ENCODE data around the gene SP110.

The SP110 gene

DNA sequence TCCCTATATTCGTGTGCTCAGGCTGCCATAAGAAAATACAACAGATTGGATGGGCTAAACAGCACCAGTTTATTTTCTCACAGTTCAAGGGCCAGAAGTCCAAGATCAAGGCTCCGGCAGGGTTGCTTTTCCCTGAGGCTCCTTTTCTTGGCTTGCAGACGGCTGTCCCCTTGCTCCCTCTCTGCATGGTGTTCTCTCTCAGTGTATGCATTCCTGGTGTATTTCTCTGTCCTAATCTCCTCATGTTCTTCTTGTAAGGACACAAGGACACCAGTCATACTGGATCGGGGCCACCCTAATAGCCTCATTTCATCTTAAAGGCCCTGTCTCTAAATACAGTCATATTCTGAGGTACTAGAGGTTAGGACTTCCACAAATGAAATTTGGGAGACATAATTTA is 88.4 kb downstream of the SP110 start:
- Histone ChIP-seq H3K9me3 (ENCODE audit: control insufficient read depth, insufficient read depth, low read length) (peaks cover 4% of the 10 kb centered on the region; the same call in 1 of the 2 replicates), H3K27me3 (ENCODE audit: control insufficient read depth, low read length) (no peaks in the 10 kb centered on the region), H3K4me2 (ENCODE audit: low read length) (no peak overlapping the region), H3K27ac (ENCODE audit: low read depth, low read length) (no peak overlapping the region), H3K79me2 (ENCODE audit: control insufficient read depth, low read length) (no peaks in the 10 kb centered on the region), H3F3A (ENCODE audit: control insufficient read depth, insufficient read depth) (no peaks in the 10 kb centered on the region), H3K9me2 (replicated peaks; ENCODE audit: control insufficient read depth, low read length) (no peaks in the 10 kb centered on the region), H3K4me3 (ENCODE audit: low read length) (no peak overlapping the region), H3K4me1 (ENCODE audit: control insufficient read depth, low read length) (peaks cover 12% of the 10 kb centered on the region), H4K20me1 (ENCODE audit: control insufficient read depth, insufficient read depth, low read depth, low read length) (no peaks in the 10 kb centered on the region), H3K36me3 (ENCODE audit: control insufficient read depth, low read length) (no peaks in the 10 kb centered on the region)
- TF ChIP-seq, protein P1, sequence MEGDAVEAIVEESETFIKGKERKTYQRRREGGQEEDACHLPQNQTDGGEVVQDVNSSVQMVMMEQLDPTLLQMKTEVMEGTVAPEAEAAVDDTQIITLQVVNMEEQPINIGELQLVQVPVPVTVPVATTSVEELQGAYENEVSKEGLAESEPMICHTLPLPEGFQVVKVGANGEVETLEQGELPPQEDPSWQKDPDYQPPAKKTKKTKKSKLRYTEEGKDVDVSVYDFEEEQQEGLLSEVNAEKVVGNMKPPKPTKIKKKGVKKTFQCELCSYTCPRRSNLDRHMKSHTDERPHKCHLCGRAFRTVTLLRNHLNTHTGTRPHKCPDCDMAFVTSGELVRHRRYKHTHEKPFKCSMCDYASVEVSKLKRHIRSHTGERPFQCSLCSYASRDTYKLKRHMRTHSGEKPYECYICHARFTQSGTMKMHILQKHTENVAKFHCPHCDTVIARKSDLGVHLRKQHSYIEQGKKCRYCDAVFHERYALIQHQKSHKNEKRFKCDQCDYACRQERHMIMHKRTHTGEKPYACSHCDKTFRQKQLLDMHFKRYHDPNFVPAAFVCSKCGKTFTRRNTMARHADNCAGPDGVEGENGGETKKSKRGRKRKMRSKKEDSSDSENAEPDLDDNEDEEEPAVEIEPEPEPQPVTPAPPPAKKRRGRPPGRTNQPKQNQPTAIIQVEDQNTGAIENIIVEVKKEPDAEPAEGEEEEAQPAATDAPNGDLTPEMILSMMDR (IDR thresholded peaks at IDR 0.05; ENCODE audit: low read depth, low read length, poor library complexity, severe bottlenecking) = no peak
- TF ChIP-seq EZH2phosphoT487 (IDR thresholded peaks at IDR 0.05; ENCODE audit: borderline replicate concordance, low read length) = no peak

DNA sequence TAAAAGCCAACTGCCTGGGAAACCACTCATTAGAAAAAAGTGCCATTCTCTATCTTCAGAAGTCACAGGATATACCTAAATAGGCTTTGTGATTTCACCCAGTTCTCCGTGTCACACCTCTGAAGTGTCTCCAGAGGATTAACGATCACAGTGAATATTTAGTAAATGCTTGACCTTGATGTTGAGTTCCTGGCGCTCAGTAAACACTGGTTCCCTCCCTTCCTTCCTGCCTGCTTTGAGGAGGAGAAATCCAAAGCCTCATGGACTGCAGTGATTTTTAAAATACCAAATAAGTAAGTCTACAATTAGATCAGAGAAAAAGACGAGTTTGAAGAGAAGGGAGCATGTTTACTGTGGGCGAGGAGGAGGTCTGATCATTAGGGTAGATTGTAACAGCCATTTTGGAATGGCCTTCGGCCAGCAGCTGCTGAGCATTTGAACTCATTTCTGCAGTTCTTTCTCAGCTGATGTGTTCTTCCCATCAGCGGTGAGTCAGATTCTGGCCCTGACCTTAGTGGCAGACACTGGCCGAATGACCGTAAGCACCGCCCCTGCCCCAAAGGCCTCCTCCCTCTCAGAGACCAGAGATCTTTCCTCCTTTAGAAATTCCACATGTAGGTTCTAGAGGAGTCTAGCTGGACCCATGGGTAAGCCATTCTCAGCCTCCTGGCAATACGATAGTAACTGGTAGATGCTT is 89.0 kb downstream of the SP110 start:
- Histone ChIP-seq H3K79me2 (ENCODE audit: control insufficient read depth, low read length) (no peaks in the 10 kb centered on the region), H3K4me3 (ENCODE audit: low read length) (no peak overlapping the region), H3K9me3 (ENCODE audit: control insufficient read depth, insufficient read depth, low read length) (peaks cover 4% of the 10 kb centered on the region; the same call in 1 of the 2 replicates), H3K27me3 (ENCODE audit: control insufficient read depth, low read length) (no peaks in the 10 kb centered on the region), H3F3A (ENCODE audit: control insufficient read depth, insufficient read depth) (no peaks in the 10 kb centered on the region), H3K27ac (ENCODE audit: low read depth, low read length) (no peak overlapping the region), H3K4me1 (ENCODE audit: control insufficient read depth, low read length) (peaks cover 12% of the 10 kb centered on the region), H3K4me2 (ENCODE audit: low read length) (no peak overlapping the region), H4K20me1 (ENCODE audit: control insufficient read depth, insufficient read depth, low read depth, low read length) (no peaks in the 10 kb centered on the region), H3K36me3 (ENCODE audit: control insufficient read depth, low read length) (no peaks in the 10 kb centered on the region), H3K9me2 (replicated peaks; ENCODE audit: control insufficient read depth, low read length) (no peaks in the 10 kb centered on the region)
- TF ChIP-seq, protein P1 (IDR thresholded peaks at IDR 0.05; ENCODE audit: low read depth, low read length, poor library complexity, severe bottlenecking) = no peak
- no peak for TF ChIP-seq EZH2phosphoT487 (IDR thresholded peaks at IDR 0.05; ENCODE audit: borderline replicate concordance, low read length)

DNA sequence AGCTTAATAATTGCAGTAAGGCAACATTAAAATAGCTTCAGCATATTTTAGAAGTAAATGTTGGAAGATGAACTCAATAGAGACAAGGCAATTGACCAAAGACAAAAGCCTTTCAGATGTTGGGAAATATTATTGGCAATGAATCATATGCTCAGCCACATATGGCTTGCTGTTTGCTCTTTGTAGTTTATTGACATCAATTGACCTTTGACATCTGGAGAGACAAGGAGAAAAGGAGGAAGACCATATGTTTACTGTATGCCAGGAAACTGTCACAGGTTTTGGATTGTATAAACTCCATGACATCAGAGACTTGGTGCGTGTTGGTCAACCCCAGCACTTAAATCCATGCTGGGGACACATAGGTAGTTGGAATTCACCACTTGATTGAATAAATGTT is 90.4 kb downstream of the SP110 start:
- Histone ChIP-seq H3F3A (ENCODE audit: control insufficient read depth, insufficient read depth) (no peaks in the 10 kb centered on the region), H3K36me3 (ENCODE audit: control insufficient read depth, low read length) (no peaks in the 10 kb centered on the region), H3K9me3 (ENCODE audit: control insufficient read depth, insufficient read depth, low read length) (peaks cover 4% of the 10 kb centered on the region; the same call in 1 of the 2 replicates), H3K79me2 (ENCODE audit: control insufficient read depth, low read length) (no peaks in the 10 kb centered on the region), H4K20me1 (ENCODE audit: control insufficient read depth, insufficient read depth, low read depth, low read length) (no peaks in the 10 kb centered on the region), H3K4me1 (ENCODE audit: control insufficient read depth, low read length) (peaks cover 10% of the 10 kb centered on the region), H3K27me3 (ENCODE audit: control insufficient read depth, low read length) (no peaks in the 10 kb centered on the region), H3K27ac (ENCODE audit: low read depth, low read length) (no peak overlapping the region), H3K4me2 (ENCODE audit: low read length) (no peak overlapping the region), H3K9me2 (replicated peaks; ENCODE audit: control insufficient read depth, low read length) (no peaks in the 10 kb centered on the region), H3K4me3 (ENCODE audit: low read length) (no peak overlapping the region)
- TF ChIP-seq, protein P1 (IDR thresholded peaks at IDR 0.05; ENCODE audit: low read depth, low read length, poor library complexity, severe bottlenecking) = no peak
- no peak for TF ChIP-seq EZH2phosphoT487 (IDR thresholded peaks at IDR 0.05; ENCODE audit: borderline replicate concordance, low read length)
